DND-41 (cell line): ENCODE results near the gene RPRD1A.

Experiments
- EZH2 ChIP-seq: IDR thresholded peaks from 3 replicates; pipeline ENCODE4 v1.6.1; 2012; ENCODE audit warnings: borderline replicate concordance, low read depth, mild to moderate bottlenecking, moderate library complexity, low read length, inconsistent platforms; ENCODE audit not compliant: severe bottlenecking
- TF ChIP-seq, protein P1 (sequence below): IDR thresholded peaks from 2 replicates; pipeline ENCODE4 v1.5.1; 2012; ENCODE audit warnings: borderline replicate concordance, low read length, moderate library complexity, mild to moderate bottlenecking; ENCODE audit not compliant: poor library complexity, severe bottlenecking; ENCODE audit errors: extremely low read depth

DNA sequence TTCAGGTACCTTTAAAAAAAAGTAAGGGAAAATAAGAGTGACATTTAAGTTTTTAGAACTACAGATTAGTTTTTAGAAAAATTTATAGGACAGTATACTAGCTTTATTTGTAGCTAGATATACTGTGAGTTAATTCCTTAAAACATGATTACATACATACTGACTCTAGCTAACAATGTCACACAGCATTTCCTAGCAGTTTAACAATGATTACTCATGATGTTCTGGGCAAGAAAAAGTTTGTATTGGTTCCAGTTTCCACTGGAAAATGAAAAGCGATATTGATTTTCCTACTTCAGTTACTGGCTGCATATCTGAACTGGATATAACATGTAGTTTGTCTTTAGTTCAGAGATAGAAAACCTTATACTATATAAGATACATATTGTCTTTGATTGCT, 42.4 kb upstream of the RPRD1A start:
- TF ChIP-seq, protein P1, sequence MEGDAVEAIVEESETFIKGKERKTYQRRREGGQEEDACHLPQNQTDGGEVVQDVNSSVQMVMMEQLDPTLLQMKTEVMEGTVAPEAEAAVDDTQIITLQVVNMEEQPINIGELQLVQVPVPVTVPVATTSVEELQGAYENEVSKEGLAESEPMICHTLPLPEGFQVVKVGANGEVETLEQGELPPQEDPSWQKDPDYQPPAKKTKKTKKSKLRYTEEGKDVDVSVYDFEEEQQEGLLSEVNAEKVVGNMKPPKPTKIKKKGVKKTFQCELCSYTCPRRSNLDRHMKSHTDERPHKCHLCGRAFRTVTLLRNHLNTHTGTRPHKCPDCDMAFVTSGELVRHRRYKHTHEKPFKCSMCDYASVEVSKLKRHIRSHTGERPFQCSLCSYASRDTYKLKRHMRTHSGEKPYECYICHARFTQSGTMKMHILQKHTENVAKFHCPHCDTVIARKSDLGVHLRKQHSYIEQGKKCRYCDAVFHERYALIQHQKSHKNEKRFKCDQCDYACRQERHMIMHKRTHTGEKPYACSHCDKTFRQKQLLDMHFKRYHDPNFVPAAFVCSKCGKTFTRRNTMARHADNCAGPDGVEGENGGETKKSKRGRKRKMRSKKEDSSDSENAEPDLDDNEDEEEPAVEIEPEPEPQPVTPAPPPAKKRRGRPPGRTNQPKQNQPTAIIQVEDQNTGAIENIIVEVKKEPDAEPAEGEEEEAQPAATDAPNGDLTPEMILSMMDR, result no peak
- no peak for TF ChIP-seq EZH2
